Measurements from ENCODE around the gene PTPRM.

Gene PTPRM

GRCh38 chr18:8190980-8191379 is 623.9 kb downstream of the PTPRM start:
- no peak overlapping the region for H3K4me3 ChIP-seq (ENCODE audit: low read length)
- DNase-seq (ENCODE audit: low read depth, low spot score) = no peak

- no peak overlapping the region for H3K4me3 ChIP-seq (ENCODE audit: low read length)
- no peak for DNase-seq (ENCODE audit: low read depth, low spot score)
Measured at GRCh38 chr18:8194431-8194830, 627.3 kb downstream of the PTPRM start.

- DNase-seq (ENCODE audit: low read depth, low spot score) = no peak
- H3K4me3 ChIP-seq (ENCODE audit: low read length) = no peak overlapping the region
Measured at GRCh38 chr18:8196238-8196637, 629.1 kb downstream of the PTPRM start.

- no peak overlapping the region for H3K4me3 ChIP-seq (ENCODE audit: low read length)
- DNase-seq (ENCODE audit: low read depth, low spot score) = no peak
Measured at GRCh38 chr18:8197499-8197898, 630.4 kb downstream of the PTPRM start.

GRCh38 chr18:8207996-8208395 is 640.9 kb downstream of the PTPRM start:
- no peak for DNase-seq (ENCODE audit: low read depth, low spot score)
- no peak overlapping the region for H3K4me3 ChIP-seq (ENCODE audit: low read length)

GRCh38 chr18:8208716-8209115 is 641.6 kb downstream of the PTPRM start:
- no peak overlapping the region for H3K4me3 ChIP-seq (ENCODE audit: low read length)
- DNase-seq (ENCODE audit: low read depth, low spot score) = no peak

- DNase-seq (ENCODE audit: low read depth, low spot score) = no peak
- no peak overlapping the region for H3K4me3 ChIP-seq (ENCODE audit: low read length)
Measured at GRCh38 chr18:8212896-8213780, 646.0 kb downstream of the PTPRM start.

GRCh38 chr18:8215741-8216140 is 648.6 kb downstream of the PTPRM start:
- H3K4me3 ChIP-seq (ENCODE audit: low read length) = no peak overlapping the region
- DNase-seq (ENCODE audit: low read depth, low spot score) = no peak

- H3K4me3 ChIP-seq (ENCODE audit: low read length) = no peak overlapping the region
- no peak for DNase-seq (ENCODE audit: low read depth, low spot score)
Measured at GRCh38 chr18:8217051-8217564, 650.0 kb downstream of the PTPRM start.

GRCh38 chr18:8218197-8218596 is 651.1 kb downstream of the PTPRM start:
- H3K4me3 ChIP-seq (ENCODE audit: low read length) = no peak overlapping the region
- DNase-seq (ENCODE audit: low read depth, low spot score) = no peak

GRCh38 chr18:8221452-8221851 is 654.3 kb downstream of the PTPRM start:
- no peak overlapping the region for H3K4me3 ChIP-seq (ENCODE audit: low read length)
- DNase-seq (ENCODE audit: low read depth, low spot score) = no peak

GRCh38 chr18:8224576-8224975 is 657.5 kb downstream of the PTPRM start:
- no peak for DNase-seq (ENCODE audit: low read depth, low spot score)
- no peak overlapping the region for H3K4me3 ChIP-seq (ENCODE audit: low read length)

GRCh38 chr18:8229040-8229439 is 661.9 kb downstream of the PTPRM start:
- no peak overlapping the region for H3K4me3 ChIP-seq (ENCODE audit: low read length)
- DNase-seq (ENCODE audit: low read depth, low spot score) = no peak

GRCh38 chr18:8229787-8230186 is 662.7 kb downstream of the PTPRM start:
- no peak for DNase-seq (ENCODE audit: low read depth, low spot score)
- no peak overlapping the region for H3K4me3 ChIP-seq (ENCODE audit: low read length)

- no peak overlapping the region for H3K4me3 ChIP-seq (ENCODE audit: low read length)
- DNase-seq (ENCODE audit: low read depth, low spot score) = no peak
Measured at GRCh38 chr18:8231316-8231715, 664.2 kb downstream of the PTPRM start.

- DNase-seq (ENCODE audit: low read depth, low spot score) = peak; percentile 57
- H3K4me3 ChIP-seq (ENCODE audit: low read length) = no peak overlapping the region
Measured at GRCh38 chr18:8232791-8233190, 665.7 kb downstream of the PTPRM start.

GRCh38 chr18:8235894-8236293 is 668.8 kb downstream of the PTPRM start:
- H3K4me3 ChIP-seq (ENCODE audit: low read length) = no peak overlapping the region
- no peak for DNase-seq (ENCODE audit: low read depth, low spot score)

- H3K4me3 ChIP-seq (ENCODE audit: low read length) = no peak overlapping the region
- no peak for DNase-seq (ENCODE audit: low read depth, low spot score)
Measured at GRCh38 chr18:8238507-8238906, 671.4 kb downstream of the PTPRM start.

GRCh38 chr18:8241731-8242130 is 674.6 kb downstream of the PTPRM start:
- no peak overlapping the region for H3K4me3 ChIP-seq (ENCODE audit: low read length)
- no peak for DNase-seq (ENCODE audit: low read depth, low spot score)

- no peak overlapping the region for H3K4me3 ChIP-seq (ENCODE audit: low read length)
- no peak for DNase-seq (ENCODE audit: low read depth, low spot score)
Measured at GRCh38 chr18:8242151-8242696, 675.1 kb downstream of the PTPRM start.

GRCh38 chr18:8247700-8248099 is 680.6 kb downstream of the PTPRM start:
- no peak overlapping the region for H3K4me3 ChIP-seq (ENCODE audit: low read length)
- no peak for DNase-seq (ENCODE audit: low read depth, low spot score)
